Left hindlimb (tissue), 1 donor: ENCODE measurements around the gene SF3B2.
"Not testable (repeated sequence)": the region's sequence is repeated elsewhere in the genome, so short reads cannot be mapped to it uniquely, and the experiment has no call there.

ENCODE experiments used
- DNase-seq: peaks from one replicate; pipeline ENCODE4 v3.0.0-alpha.2; 2018

The SF3B2 gene

GRCh38 chr11:66112601-66113499 lies 60.7 kb downstream of the SF3B2 start:
- DNase-seq, result no peak

DNA sequence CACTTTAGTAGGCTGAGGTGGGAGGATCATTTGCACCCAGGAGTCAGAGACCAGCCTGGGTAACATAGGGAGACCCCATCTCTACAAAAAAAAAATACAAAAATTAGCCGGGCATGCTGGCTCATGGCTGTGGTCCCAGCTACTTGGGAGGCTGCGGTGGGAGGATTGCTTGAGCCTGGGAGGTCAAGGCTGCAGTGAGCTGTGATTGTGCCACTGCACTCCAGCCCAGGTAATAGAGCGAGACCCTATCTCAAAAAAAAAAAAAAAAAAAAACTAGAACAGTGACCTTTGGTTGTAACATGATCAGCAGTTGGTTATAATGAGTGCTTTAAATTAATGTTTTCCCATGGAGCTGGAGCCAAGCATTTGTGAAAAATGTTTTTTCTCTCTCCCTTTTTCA lies 62.8 kb downstream of the SF3B2 start:
- DNase-seq, result not testable (repeated sequence)

GRCh38 chr11:66115638-66116301 lies 63.6 kb downstream of the SF3B2 start:
- DNase-seq, result no peak

DNA sequence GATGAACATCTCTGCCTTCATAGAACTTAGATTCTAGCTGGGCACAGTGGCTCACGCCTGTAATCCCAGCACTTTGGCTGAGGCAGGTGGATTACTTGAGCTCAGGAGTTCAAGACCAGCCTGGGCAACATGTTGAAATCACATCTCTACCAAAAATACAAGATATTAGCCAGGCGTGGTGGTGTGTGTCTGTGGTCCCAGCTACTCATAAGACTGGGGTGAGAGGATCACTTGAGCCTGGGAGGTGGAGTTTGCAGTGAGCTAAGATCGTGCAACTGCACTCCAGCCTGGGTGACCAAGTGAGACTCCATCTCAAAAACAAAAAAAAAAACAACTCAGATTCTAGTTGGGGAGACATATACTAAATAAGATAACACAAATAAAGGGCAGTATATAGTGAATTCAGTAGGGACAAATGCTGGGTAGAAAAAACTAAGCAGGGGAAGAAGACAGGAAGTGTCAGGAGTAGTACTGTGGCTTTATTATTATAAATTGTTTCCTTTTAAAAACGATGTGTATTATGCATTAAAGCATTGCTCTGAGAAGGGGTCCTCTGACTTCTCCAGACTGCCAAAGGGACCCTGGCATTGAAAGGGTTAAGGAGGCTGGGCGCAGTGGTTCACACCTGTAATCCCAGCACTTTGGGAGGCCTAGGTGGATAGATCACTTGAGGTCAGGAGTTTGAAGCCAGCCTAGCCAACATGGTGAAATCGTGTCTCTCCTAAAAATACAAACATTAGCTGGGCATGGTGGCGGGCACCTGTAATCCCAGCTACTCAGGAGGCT lies 64.6 kb downstream of the SF3B2 start:
- no peak for DNase-seq

- DNase-seq, result no peak
Measured at GRCh38 chr11:66118847-66119246, 66.7 kb downstream of the SF3B2 start.
